Panc1 (cell line): ENCODE measurements around the gene GPC3.

ENCODE experiments used
- CTCF ChIP-seq: fragments of 450-650 bp; IDR thresholded peaks from 2 replicates; pipeline ENCODE4 v1.5.1; 2017; ENCODE audit warnings: mild to moderate bottlenecking
- REST ChIP-seq, 2 experiments: IDR thresholded peaks; 2 replicates each; pipeline ENCODE4 v1.6.1; 2011 to 2012; ENCODE audit warnings: low read depth in 2 of 2, control low read depth in 1 of 2, low read length in 1 of 2, mild to moderate bottlenecking in 1 of 2, moderate library complexity in 1 of 2; ENCODE audit not compliant: insufficient read depth in 1 of 2
- TCF7L2 ChIP-seq: IDR thresholded peaks from 2 replicates; pipeline ENCODE4 v1.6.1; 2011; ENCODE audit warnings: mild to moderate bottlenecking, low read depth, low read length, inconsistent platforms

DNA sequence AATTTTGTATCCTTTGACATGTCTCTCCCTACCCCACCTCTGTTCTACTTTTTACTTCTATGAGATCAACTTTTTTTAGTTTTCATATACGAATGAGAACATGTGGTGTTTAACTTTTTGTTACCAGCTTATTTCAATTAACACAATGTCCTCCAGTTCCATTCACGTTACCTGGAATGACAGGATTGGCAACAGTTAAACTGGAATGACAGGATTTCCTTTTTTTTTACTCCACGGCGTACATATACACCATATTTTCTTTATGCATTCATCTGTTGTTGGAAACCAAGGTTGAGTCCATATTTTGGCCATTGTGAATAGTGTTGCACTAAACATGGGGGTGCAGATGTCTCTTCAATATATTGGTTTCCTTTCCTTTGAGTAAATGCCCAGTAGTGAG is 398.3 kb downstream of the GPC3 start:
- TF ChIP-seq CTCF (no peak), REST (IDR thresholded peaks at IDR 0.05; ENCODE audit: insufficient read depth in 1 of 2, low read depth in 2 of 2, low read length in 1 of 2) (no peak), TCF7L2 (no peak)
